ENCODE results near the gene GCNT2. TPM values are rescaled to one million over a fixed set of nuclear protein-coding genes. Genes with fewer than 3 reads are reported as not detected.

Gene GCNT2
- total RNA-seq, 1 experiment from 2014 or later: 51.2 TPM

DNA sequence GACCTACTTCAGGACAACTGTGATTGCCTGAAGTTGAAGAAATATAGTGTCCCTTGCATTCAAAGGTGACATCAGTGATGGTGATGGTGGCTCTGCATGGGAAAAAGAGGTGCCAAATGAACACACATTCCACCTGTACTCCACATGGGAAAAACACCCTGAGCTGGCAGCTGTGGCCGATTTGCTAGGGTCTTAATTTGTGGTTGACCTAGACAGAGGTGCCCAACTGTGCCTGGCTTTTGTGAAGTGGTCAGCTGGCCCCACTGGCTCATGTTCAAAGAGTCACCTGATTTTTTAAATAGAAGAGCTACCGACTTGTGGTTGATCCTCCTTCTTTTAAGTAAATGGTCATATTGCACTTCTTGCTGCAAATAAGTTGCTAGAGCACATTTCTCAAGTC lies 7.6 kb upstream of the GCNT2 start:
- H3K27me3 Mint-ChIP-seq (ENCODE audit: low read depth): no peaks in the 10 kb centered on the region
- ChIA-PET POLR2A (interaction anchor here (0.6 kb wide), 1 partner anchor 1033 kb away, joined by 3 read pairs; no protein-coding TSS in a partner anchor), CTCF (interaction anchor here (0.7 kb wide), 1 partner anchor 59 kb away, joined by 3 read pairs; no protein-coding TSS in a partner anchor)
- no peak overlapping the region for H3K4me3 Mint-ChIP-seq
- no peak for DNase-seq (ENCODE audit: low spot score)
- ATAC-seq: no peak
- H3K4me1 Mint-ChIP-seq: peaks cover 20% of the 10 kb centered on the region
- TF ChIP-seq ERG (CRISPR knock-in tag; IDR thresholded peaks at IDR 0.05) (no peak), NFYB (CRISPR knock-in tag; conservative IDR thresholded peaks at IDR 0.05; ENCODE audit: low read depth) (no peak), AR (CRISPR knock-in tag; IDR thresholded peaks at IDR 0.05) (no peak), ZNF232 (CRISPR knock-in tag; IDR thresholded peaks at IDR 0.05) (no peak)
- TF ChIP-seq, protein P1, sequence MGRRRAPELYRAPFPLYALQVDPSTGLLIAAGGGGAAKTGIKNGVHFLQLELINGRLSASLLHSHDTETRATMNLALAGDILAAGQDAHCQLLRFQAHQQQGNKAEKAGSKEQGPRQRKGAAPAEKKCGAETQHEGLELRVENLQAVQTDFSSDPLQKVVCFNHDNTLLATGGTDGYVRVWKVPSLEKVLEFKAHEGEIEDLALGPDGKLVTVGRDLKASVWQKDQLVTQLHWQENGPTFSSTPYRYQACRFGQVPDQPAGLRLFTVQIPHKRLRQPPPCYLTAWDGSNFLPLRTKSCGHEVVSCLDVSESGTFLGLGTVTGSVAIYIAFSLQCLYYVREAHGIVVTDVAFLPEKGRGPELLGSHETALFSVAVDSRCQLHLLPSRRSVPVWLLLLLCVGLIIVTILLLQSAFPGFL (CRISPR knock-in tag; IDR thresholded peaks at IDR 0.05; ENCODE audit: borderline replicate concordance): no peak
- TF ChIP-seq, protein P2, sequence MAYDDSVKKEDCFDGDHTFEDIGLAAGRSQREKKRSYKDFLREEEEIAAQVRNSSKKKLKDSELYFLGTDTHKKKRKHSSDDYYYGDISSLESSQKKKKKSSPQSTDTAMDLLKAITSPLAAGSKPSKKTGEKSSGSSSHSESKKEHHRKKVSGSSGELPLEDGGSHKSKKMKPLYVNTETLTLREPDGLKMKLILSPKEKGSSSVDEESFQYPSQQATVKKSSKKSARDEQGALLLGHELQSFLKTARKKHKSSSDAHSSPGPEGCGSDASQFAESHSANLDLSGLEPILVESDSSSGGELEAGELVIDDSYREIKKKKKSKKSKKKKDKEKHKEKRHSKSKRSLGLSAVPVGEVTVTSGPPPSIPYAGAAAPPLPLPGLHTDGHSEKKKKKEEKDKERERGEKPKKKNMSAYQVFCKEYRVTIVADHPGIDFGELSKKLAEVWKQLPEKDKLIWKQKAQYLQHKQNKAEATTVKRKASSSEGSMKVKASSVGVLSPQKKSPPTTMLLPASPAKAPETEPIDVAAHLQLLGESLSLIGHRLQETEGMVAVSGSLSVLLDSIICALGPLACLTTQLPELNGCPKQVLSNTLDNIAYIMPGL (CRISPR knock-in tag; IDR thresholded peaks at IDR 0.05): no peak
- H3K9me3 Mint-ChIP-seq: no peaks in the 10 kb centered on the region
- no peaks in the 10 kb centered on the region for H3K36me3 Mint-ChIP-seq
- no peak overlapping the region for H3K27ac Mint-ChIP-seq

DNA sequence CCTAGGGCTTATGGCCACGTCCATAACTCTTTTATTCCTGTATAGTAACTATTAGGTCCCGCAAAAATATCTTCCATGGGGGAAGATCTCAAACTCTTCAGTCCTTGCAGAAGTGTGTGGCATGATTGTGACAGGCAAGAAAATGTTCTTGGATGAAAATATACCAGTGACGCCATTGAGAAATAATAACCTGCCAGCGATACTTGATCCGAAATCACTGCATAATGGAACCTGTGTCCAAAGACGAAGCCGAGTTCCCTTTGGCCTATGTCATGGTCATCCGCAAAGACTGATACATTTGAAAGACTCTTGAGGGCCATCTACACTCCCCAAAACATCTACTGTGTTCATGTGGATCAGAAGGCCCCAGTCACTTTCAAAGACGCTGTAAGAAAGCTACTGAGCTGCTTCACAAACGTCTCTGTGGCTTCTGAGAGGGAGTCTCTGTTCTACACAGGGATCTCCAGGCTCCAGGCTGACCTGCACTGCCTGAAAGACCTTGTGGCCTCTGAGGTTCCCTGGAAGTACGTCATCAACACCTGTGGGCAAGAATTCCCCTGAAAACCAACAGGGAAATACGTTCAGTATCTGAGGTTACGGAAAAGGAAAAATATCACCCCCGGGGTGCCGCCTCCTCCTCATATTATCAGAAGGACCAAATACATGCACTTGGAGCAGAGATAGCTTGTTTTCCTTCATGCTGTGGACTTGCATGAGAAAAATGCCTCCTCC lies 6.9 kb upstream of the GCNT2 start:
- ATAC-seq (no peak), DNase-seq (ENCODE audit: low spot score) (no peak)
- Mint-ChIP-seq H3K9me3 (no peaks in the 10 kb centered on the region), H3K27me3 (ENCODE audit: low read depth) (no peaks in the 10 kb centered on the region), H3K4me3 (no peak overlapping the region), H3K4me1 (peaks cover 27% of the 10 kb centered on the region), H3K27ac (no peak overlapping the region), H3K36me3 (no peaks in the 10 kb centered on the region)
- ChIA-PET CTCF (interaction anchor here (0.7 kb wide), 1 partner anchor 58 kb away, joined by 3 read pairs; no protein-coding TSS in a partner anchor), POLR2A (interaction anchor here (0.6 kb wide), 1 partner anchor 1032 kb away, joined by 3 read pairs; no protein-coding TSS in a partner anchor)
- TF ChIP-seq MYBL2 (CRISPR knock-in tag; IDR thresholded peaks at IDR 0.05): no peak
- TF ChIP-seq AFF4 (CRISPR knock-in tag; IDR thresholded peaks at IDR 0.05; ENCODE audit: borderline replicate concordance): no peak
- no peak for TF ChIP-seq FOXK1 (CRISPR knock-in tag; IDR thresholded peaks at IDR 0.05)
- TF ChIP-seq, protein P3, sequence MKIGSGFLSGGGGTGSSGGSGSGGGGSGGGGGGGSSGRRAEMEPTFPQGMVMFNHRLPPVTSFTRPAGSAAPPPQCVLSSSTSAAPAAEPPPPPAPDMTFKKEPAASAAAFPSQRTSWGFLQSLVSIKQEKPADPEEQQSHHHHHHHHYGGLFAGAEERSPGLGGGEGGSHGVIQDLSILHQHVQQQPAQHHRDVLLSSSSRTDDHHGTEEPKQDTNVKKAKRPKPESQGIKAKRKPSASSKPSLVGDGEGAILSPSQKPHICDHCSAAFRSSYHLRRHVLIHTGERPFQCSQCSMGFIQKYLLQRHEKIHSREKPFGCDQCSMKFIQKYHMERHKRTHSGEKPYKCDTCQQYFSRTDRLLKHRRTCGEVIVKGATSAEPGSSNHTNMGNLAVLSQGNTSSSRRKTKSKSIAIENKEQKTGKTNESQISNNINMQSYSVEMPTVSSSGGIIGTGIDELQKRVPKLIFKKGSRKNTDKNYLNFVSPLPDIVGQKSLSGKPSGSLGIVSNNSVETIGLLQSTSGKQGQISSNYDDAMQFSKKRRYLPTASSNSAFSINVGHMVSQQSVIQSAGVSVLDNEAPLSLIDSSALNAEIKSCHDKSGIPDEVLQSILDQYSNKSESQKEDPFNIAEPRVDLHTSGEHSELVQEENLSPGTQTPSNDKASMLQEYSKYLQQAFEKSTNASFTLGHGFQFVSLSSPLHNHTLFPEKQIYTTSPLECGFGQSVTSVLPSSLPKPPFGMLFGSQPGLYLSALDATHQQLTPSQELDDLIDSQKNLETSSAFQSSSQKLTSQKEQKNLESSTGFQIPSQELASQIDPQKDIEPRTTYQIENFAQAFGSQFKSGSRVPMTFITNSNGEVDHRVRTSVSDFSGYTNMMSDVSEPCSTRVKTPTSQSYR (CRISPR knock-in tag; IDR thresholded peaks at IDR 0.05): no peak
- TF ChIP-seq CREB1 (CRISPR knock-in tag; IDR thresholded peaks at IDR 0.05): no peak
- TF ChIP-seq ZNF232 (CRISPR knock-in tag; IDR thresholded peaks at IDR 0.05): no peak
- TF ChIP-seq TEAD4 (CRISPR knock-in tag; IDR thresholded peaks at IDR 0.05): no peak
- TF ChIP-seq SMAD4 (CRISPR knock-in tag; IDR thresholded peaks at IDR 0.05): no peak
- TF ChIP-seq IRF2 (CRISPR knock-in tag; IDR thresholded peaks at IDR 0.05; ENCODE audit: borderline replicate concordance, low read depth): no peak
- TF ChIP-seq USF2 (CRISPR knock-in tag; IDR thresholded peaks at IDR 0.05): no peak
- no peak for TF ChIP-seq MXD4 (CRISPR knock-in tag; IDR thresholded peaks at IDR 0.05; ENCODE audit: borderline replicate concordance)
- TF ChIP-seq OVOL2 (CRISPR knock-in tag; IDR thresholded peaks at IDR 0.05; ENCODE audit: borderline replicate concordance): no peak
- no peak for TF ChIP-seq ZNF317 (CRISPR knock-in tag; IDR thresholded peaks at IDR 0.05; ENCODE audit: borderline replicate concordance, low read depth)
- no peak for TF ChIP-seq GTF2I (CRISPR knock-in tag; conservative IDR thresholded peaks at IDR 0.05)
